Kidney epithelial cell (primary cell): Measurements from ENCODE around the gene BPGM. TPM values are rescaled to one million over a fixed set of nuclear protein-coding genes. Genes with fewer than 3 reads are reported as not detected.
"Not testable (repeated sequence)": the region's sequence is repeated elsewhere in the genome, so short reads cannot be mapped to it uniquely, and the experiment has no call there.

ENCODE experiments used
- DNase-seq: peaks from one replicate; pipeline ENCODE4 v3.0.0-alpha.2; 2010; ENCODE audit warnings: low read depth
- H3K27me3 ChIP-seq: 2 replicates; pipeline ENCODE4 v1.6.0; 2011; ENCODE audit warnings: low read length; ENCODE audit not compliant: control insufficient read depth, insufficient read depth
- H3K36me3 ChIP-seq: 2 replicates; pipeline ENCODE4 v1.5.1; 2011; ENCODE audit warnings: low read length; ENCODE audit not compliant: control insufficient read depth, insufficient read depth
- H3K4me3 ChIP-seq: 2 replicates; pipeline ENCODE4 v1.5.1; 2011; ENCODE audit warnings: low read depth, mild to moderate bottlenecking, control low read depth, low read length
- total RNA-seq: library from RNA; depleted of rRNA; stranded (reverse); fragments of >200 nt; gene quantifications from 2 replicates; pipeline ENCODE4 v1.2.3, GENCODE V29; 2015
- TF ChIP-seq, protein P1 (sequence below): IDR thresholded peaks from 2 replicates; pipeline ENCODE4 v1.5.1; 2011; ENCODE audit warnings: mild to moderate bottlenecking, moderate library complexity, low read length, control low read depth, inconsistent platforms; ENCODE audit not compliant: insufficient read depth, poor library complexity, severe bottlenecking

BPGM gene
- total RNA-seq, 1 donor from 2014 or later, result 30.7 TPM

DNA sequence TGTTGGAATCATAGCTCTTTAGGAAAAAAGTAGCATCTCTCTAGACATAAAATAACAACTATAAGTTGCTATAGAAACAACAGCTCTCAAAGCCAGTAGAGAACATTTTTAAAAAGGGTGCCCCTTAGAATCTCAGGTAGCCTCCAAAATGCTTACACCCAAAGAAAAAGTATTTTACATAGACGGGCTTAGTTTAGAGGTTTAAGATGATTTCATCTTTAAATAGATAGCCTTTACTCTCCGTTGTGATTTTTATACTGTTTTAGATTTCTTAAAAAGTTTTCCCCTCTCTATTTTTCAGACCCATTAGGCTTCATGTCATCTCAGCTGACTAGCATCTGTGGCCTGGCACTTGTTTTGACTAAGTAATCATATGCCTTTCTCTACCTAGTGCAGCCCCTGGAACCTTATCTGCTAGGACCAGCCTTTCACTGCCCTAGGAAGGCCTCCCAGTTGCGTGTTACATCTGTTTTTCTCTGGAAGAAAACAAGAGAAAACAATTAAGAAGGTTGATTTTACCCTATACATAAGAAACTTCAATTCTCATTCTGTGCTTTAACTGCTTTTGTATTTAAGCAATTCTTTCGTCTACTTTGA, 6.9 kb upstream of the BPGM start:
- no peaks in the 10 kb centered on the region for H3K27me3 ChIP-seq
- no peaks in the 10 kb centered on the region for H3K36me3 ChIP-seq
- DNase-seq, result no peak
- H3K4me3 ChIP-seq, result no peak overlapping the region
- TF ChIP-seq, protein P1, sequence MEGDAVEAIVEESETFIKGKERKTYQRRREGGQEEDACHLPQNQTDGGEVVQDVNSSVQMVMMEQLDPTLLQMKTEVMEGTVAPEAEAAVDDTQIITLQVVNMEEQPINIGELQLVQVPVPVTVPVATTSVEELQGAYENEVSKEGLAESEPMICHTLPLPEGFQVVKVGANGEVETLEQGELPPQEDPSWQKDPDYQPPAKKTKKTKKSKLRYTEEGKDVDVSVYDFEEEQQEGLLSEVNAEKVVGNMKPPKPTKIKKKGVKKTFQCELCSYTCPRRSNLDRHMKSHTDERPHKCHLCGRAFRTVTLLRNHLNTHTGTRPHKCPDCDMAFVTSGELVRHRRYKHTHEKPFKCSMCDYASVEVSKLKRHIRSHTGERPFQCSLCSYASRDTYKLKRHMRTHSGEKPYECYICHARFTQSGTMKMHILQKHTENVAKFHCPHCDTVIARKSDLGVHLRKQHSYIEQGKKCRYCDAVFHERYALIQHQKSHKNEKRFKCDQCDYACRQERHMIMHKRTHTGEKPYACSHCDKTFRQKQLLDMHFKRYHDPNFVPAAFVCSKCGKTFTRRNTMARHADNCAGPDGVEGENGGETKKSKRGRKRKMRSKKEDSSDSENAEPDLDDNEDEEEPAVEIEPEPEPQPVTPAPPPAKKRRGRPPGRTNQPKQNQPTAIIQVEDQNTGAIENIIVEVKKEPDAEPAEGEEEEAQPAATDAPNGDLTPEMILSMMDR, result no peak

DNA sequence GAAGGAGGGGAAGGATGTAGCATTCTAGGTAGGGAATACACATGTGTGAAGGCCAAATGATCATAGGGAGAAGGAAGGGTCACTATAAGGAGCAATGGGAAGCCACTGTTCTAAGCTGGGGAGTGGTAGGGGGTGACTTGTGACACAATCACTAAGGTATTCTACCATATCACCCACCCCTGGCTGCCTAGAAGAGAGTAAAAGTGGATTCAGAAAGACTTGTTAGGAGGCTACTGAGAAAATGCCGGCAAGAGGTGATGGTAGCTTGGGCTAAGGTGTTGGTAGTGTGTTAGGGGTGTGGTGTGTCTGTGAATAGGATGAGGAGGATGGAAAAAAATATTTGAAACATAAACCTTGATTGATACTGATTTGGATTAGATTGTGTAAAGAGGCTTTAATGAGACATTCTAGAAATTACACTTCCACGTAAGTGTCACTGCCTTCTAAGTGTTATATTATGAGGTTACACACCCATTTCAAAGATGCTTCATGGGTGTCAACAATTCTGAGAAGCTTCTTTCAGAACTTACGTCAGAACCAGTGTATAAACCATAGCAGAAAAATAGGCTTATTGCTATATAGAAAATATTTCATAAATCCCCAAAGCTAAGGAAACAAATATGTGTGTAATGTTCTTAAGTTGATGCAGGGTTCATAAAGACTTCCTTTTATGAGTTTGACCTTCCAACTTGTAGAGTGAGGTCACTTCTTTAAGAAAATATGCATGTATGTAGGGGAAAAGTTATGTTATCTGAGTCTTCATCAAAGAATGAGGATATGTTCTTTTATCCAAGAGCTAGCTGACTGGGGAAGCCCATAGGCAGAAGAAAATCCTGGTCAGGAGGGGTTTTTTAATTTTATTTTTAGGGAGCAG, 5.6 kb upstream of the BPGM start:
- H3K36me3 ChIP-seq, result no peaks in the 10 kb centered on the region
- no peaks in the 10 kb centered on the region for H3K27me3 ChIP-seq
- DNase-seq, result no peak
- no peak overlapping the region for H3K4me3 ChIP-seq
- TF ChIP-seq, protein P1, result no peak

- not testable (repeated sequence) for DNase-seq, H3K36me3 ChIP-seq, H3K4me3 ChIP-seq
These were observed 4.7 kb upstream of the BPGM start for GRCh38 chr7:134641981-134642380.

DNA sequence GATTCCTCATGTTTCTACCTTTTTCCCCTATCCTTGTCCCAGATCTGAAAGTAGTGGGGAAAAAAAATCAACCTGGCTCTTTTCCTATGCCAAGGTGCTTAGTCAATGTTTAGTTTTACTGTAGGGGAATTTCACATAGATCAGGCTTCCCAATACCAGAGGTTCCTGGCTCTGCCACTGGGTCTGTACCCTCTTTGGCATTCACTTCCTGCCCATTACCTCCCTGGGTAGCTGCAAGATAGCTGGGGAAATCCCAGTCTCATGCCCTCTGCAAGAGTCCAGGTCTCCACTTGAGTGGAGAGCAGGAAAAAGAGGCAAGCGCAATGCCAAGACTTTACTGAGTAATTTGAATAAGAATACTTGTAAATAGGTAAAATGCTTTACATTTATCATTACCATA, 3.5 kb upstream of the BPGM start:
- H3K27me3 ChIP-seq, result no peaks in the 10 kb centered on the region
- TF ChIP-seq, protein P1, result no peak
- no peak for DNase-seq
- no peak overlapping the region for H3K4me3 ChIP-seq
- H3K36me3 ChIP-seq, result no peaks in the 10 kb centered on the region

More at GRCh38 chr7:134641981-134642380, 4.7 kb upstream of the BPGM start:
- not testable (repeated sequence) for H3K27me3 ChIP-seq

DNA sequence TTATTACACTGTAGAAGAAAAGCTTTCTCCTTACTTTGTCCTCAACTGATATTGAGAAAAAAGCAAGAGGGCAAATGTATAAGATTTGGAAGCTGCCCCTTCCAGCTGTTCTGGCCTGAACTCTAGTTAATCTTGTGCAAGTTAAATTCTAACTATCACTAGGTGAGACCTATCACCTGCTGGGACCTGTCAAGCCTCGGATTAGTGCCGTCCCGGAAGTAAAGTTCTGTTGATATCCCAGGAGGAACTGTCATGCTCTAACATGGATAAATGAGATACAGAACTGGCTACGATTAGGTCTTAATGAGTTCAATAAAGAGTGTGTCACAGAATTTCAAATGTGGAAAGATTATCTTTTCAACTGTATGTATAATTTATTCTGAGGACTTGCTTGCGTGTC, 1.2 kb upstream of the BPGM start:
- Histone ChIP-seq H3K27me3 (no peaks in the 10 kb centered on the region), H3K4me3 (peak overlapping the region; percentile 69), H3K36me3 (no peaks in the 10 kb centered on the region)
- TF ChIP-seq, protein P1, result no peak
- no peak for DNase-seq

GRCh38 chr7:134645935-134646334, 718 bp upstream of the BPGM start:
- Histone ChIP-seq H3K27me3 (no peaks in the 10 kb centered on the region), H3K36me3 (no peaks in the 10 kb centered on the region), H3K4me3 (peak overlapping the region; percentile 69)
- TF ChIP-seq, protein P1, result no peak
- no peak for DNase-seq
